GM18861 (cell line): ENCODE measurements around the gene CHDH.

Experiments used
- ATAC-seq: cut with Tn5 transposase; IDR thresholded peaks from one replicate; pipeline ENCODE4 v1.9.1; 2021; ENCODE audit not compliant: unreplicated experiment

CHDH gene

GRCh38 chr3:53764026-53764775 is 82.0 kb downstream of the CHDH start:
- ATAC-seq, result no peak

GRCh38 chr3:53763353-53763752 is 82.9 kb downstream of the CHDH start:
- no peak for ATAC-seq
